Heart left ventricle (tissue), 13 donors: ENCODE results near the gene KCNJ6.

Source experiments
- POLR2A ChIP-seq, 2 donors: fragments of 450-650 bp; IDR thresholded peaks; one replicate each; pipeline ENCODE4 v1.6.1; 2017; ENCODE audit warnings: antibody characterized with exemption in 2 of 2, mild to moderate bottlenecking in 2 of 2, moderate library complexity in 2 of 2
- TF ChIP-seq, protein P1 (sequence below), 12 donors: fragments of 200-600 bp; sonication (generic) in 4 of 12; IDR thresholded peaks; one replicate each; pipeline versions ENCODE4 v1.5.0 to v1.8.0; 2018 to 2022; ENCODE audit warnings: antibody characterized with exemption in 12 of 12, mild to moderate bottlenecking in 5 of 12
- donor health status: ischemic (EF 13 %, LVEDD 7.1; RV severe dilation, severe dysfunction).
- donor health status: DM: no; HTN: yes; CAD: no.
- donor health status: DM: no; HTN: no; CAD: no.
- donor health status: ischemic (EF 25% LVEDD 6.9; RV normal size, moderate dysfunction).
- donor health status: ischemic (EF 25% LVEDD 5.7; RV mildly dilated, moderate dysfunction).
- donor health status: ischemic (EF 35%, LVEDD 5.7; RV mildly dilated, moderate dysfunction).
- donor health status: nonischemic (EF 11% LVEDD 7.7; RV severe dilation, severe dysfunction).
- donor health status: DM: yes; HTN: yes; CAD: no.
- donor health status: PGD.
- donor health status: ischemic (EF 29% LVEDD 5.4; RV normal size, mild dysfunction).
- donor health status: nonischemic (EF 23%, LVEDD 6.1; RV moderate dilation, normal function).

DNA sequence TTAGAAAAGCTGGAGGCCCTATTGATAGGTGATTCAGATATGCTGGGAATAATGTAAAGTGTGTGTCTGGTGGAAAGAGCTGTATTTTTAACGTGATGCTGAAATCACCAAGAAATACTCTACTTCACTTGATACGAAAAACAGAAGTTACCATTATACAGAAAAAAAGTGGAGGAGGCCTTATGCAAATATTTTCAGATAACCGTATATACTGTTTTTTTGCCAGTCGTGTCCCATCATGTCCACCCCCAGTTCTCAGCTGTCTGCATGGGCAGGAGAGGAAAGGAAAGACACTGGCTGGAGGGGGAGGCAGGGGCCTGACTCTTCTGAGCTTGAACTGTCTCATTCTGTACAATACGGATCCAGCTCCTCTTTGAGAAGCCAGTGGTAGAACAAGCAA, 51.1 kb downstream of the KCNJ6 start:
- TF ChIP-seq, protein P1, sequence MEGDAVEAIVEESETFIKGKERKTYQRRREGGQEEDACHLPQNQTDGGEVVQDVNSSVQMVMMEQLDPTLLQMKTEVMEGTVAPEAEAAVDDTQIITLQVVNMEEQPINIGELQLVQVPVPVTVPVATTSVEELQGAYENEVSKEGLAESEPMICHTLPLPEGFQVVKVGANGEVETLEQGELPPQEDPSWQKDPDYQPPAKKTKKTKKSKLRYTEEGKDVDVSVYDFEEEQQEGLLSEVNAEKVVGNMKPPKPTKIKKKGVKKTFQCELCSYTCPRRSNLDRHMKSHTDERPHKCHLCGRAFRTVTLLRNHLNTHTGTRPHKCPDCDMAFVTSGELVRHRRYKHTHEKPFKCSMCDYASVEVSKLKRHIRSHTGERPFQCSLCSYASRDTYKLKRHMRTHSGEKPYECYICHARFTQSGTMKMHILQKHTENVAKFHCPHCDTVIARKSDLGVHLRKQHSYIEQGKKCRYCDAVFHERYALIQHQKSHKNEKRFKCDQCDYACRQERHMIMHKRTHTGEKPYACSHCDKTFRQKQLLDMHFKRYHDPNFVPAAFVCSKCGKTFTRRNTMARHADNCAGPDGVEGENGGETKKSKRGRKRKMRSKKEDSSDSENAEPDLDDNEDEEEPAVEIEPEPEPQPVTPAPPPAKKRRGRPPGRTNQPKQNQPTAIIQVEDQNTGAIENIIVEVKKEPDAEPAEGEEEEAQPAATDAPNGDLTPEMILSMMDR (IDR thresholded peaks at IDR 0.05), result no peak
- no peak for TF ChIP-seq POLR2A (IDR thresholded peaks at IDR 0.05)
